ENCODE data around the gene WDR27. TPM values are rescaled to one million over a fixed set of nuclear protein-coding genes. Genes with fewer than 3 reads are reported as not detected.

Gene WDR27
- total and polyA plus RNA-seq, 10 of the 15 experiments (the other 5 are each of a cell fraction or from before 2014, with no cell fraction given) = 1.9 to 33.2 (median 19.0) TPM

DNA sequence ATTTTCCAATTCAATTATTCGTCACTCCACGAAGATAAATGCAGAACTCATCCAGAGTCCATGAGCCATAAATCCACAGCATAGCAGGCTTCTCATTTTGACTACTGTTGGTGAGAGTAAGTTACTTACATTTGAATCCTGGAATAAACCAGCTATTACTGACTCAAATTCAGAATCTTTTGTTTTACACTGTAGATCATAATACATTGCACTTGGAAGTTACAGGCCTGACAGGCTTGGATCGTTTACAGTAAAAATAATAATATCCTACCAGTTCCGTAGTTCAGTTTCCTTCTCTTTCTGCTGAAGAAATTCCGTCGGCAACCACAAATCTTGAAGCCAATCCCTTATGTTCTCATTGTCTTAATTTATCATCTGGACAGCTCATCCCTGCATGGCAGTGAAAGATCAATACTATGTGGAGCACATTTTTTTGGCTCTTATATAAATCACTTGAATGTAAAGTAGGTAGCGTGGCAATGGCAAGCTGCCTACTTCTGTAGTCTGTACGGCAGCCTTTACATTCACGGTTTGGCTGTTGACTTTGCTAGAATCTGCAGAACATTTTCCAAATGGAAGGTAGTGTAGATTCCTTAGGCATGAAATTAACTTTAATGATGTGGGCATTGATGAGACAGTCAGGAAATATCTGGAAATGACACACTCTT is 142.9 kb downstream of the WDR27 start:
- TF ChIP-seq STAT3 (IDR thresholded peaks at IDR 0.05; ENCODE audit: low read depth, low read length) = no peak
- TF ChIP-seq SREBF1 (IDR thresholded peaks at IDR 0.05; ENCODE audit: low read length) = no peak
- TF ChIP-seq CHD2 (IDR thresholded peaks at IDR 0.05; ENCODE audit: borderline replicate concordance, low read depth, low read length) = no peak
- no peak for TF ChIP-seq FOXM1 (IDR thresholded peaks at IDR 0.05; ENCODE audit: low read depth, low read length)
- no peak for TF ChIP-seq WRNIP1 (IDR thresholded peaks at IDR 0.05; ENCODE audit: borderline replicate concordance, low read depth, low read length)
- TF ChIP-seq BCL11A (IDR thresholded peaks at IDR 0.05; ENCODE audit: low read depth, low read length) = no peak
- no peak for TF ChIP-seq IRF4 (IDR thresholded peaks at IDR 0.05; ENCODE audit: low read depth, low read length)
- TF ChIP-seq SUPT20H (IDR thresholded peaks at IDR 0.05; ENCODE audit: borderline replicate concordance, control insufficient read depth, low read depth, low read length) = no peak
- TF ChIP-seq JUND (IDR thresholded peaks at IDR 0.05; ENCODE audit: low read depth, low read length) = no peak
- TF ChIP-seq MTA3 (IDR thresholded peaks at IDR 0.05; ENCODE audit: borderline replicate concordance, low read length) = no peak
- no peak for TF ChIP-seq SUZ12 (IDR thresholded peaks at IDR 0.05; ENCODE audit: unreplicated experiment)
- no peak for TF ChIP-seq ZNF24 (IDR thresholded peaks at IDR 0.05)
- TF ChIP-seq MLLT1 (IDR thresholded peaks at IDR 0.05) = no peak
- TF ChIP-seq CEBPZ (IDR thresholded peaks at IDR 0.05; ENCODE audit: low read depth, low read length) = no peak
- TF ChIP-seq IKZF1 (conservative IDR thresholded peaks at IDR 0.05) = no peak
- TF ChIP-seq, protein P1, sequence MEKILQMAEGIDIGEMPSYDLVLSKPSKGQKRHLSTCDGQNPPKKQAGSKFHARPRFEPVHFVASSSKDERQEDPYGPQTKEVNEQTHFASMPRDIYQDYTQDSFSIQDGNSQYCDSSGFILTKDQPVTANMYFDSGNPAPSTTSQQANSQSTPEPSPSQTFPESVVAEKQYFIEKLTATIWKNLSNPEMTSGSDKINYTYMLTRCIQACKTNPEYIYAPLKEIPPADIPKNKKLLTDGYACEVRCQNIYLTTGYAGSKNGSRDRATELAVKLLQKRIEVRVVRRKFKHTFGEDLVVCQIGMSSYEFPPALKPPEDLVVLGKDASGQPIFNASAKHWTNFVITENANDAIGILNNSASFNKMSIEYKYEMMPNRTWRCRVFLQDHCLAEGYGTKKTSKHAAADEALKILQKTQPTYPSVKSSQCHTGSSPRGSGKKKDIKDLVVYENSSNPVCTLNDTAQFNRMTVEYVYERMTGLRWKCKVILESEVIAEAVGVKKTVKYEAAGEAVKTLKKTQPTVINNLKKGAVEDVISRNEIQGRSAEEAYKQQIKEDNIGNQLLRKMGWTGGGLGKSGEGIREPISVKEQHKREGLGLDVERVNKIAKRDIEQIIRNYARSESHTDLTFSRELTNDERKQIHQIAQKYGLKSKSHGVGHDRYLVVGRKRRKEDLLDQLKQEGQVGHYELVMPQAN (conservative IDR thresholded peaks at IDR 0.05) = no peak
- TF ChIP-seq MEF2A (IDR thresholded peaks at IDR 0.05; ENCODE audit: insufficient read depth, low read depth, low read length) = no peak
- Histone ChIP-seq H3K4me1 (ENCODE audit: control insufficient read depth, insufficient read depth, low read length) (peaks cover 16% of the 10 kb centered on the region), H2AFZ (ENCODE audit: control insufficient read depth, low read depth, low read length) (no peak overlapping the region), H3K27me3 (replicated peaks in 1 of 2; ENCODE audit: control insufficient read depth in 2 of 2, insufficient read depth in 2 of 2, low read length in 1 of 2) (no peaks in the 10 kb centered on the region), H3K9me3 (replicated peaks; ENCODE audit: control insufficient read depth, insufficient read depth, low read length) (peaks cover 2% of the 10 kb centered on the region; the same call in 2 of the 3 replicates), H3K4me3 (no peak overlapping the region), H3K27ac (ENCODE audit: control insufficient read depth, insufficient read depth) (no peak overlapping the region), H3K4me2 (ENCODE audit: control insufficient read depth, insufficient read depth) (no peak overlapping the region), H3K79me2 (ENCODE audit: control insufficient read depth, insufficient read depth, low read length) (no peaks in the 10 kb centered on the region), H3K36me3 (ENCODE audit: control insufficient read depth in 2 of 2, insufficient read depth in 2 of 2, low read length in 1 of 2) (no peaks in the 10 kb centered on the region), H4K20me1 (ENCODE audit: control insufficient read depth, insufficient read depth) (no peaks in the 10 kb centered on the region), H3K9ac (ENCODE audit: control insufficient read depth, insufficient read depth, low read length) (no peak overlapping the region)
- ATAC-seq = no peak
- FAIRE-seq = no peak
- intact Hi-C loops (cut with micrococcal nuclease; ENCODE audit: unreplicated experiment) (no loop called here), in situ Hi-C loops (cut with MboI) (no loop called here)
- no TSS peak for BruUV-seq (replicated peaks)
- SMC1A ChIA-PET (ENCODE audit: uncharacterized antibody, unreplicated experiment) = no interaction called here
- RAD21 ChIA-PET (ENCODE audit: unreplicated experiment) = no interaction called here
- whole genome bisulfite sequencing (ENCODE audit: insufficient coverage, insufficient replicate concordance, low lambda C conversion rate, missing lambda C conversion rate) = 91% methylated on average over 9 of the region's 9 CpGs
- POLR2A ChIA-PET = no interaction called here
- CTCF ChIA-PET = no interaction called here
- no peak for DNase-seq (ENCODE audit: low read depth, low spot score)
